NCI-H2227 (cell line): Measurements from ENCODE around the gene TECPR1.

Experiments
- DNase-seq: peaks from one replicate; lab custom pipeline; 2025; ENCODE audit not compliant: unreplicated experiment; lab: John Stamatoyannopoulos, UW

Gene TECPR1

DNA sequence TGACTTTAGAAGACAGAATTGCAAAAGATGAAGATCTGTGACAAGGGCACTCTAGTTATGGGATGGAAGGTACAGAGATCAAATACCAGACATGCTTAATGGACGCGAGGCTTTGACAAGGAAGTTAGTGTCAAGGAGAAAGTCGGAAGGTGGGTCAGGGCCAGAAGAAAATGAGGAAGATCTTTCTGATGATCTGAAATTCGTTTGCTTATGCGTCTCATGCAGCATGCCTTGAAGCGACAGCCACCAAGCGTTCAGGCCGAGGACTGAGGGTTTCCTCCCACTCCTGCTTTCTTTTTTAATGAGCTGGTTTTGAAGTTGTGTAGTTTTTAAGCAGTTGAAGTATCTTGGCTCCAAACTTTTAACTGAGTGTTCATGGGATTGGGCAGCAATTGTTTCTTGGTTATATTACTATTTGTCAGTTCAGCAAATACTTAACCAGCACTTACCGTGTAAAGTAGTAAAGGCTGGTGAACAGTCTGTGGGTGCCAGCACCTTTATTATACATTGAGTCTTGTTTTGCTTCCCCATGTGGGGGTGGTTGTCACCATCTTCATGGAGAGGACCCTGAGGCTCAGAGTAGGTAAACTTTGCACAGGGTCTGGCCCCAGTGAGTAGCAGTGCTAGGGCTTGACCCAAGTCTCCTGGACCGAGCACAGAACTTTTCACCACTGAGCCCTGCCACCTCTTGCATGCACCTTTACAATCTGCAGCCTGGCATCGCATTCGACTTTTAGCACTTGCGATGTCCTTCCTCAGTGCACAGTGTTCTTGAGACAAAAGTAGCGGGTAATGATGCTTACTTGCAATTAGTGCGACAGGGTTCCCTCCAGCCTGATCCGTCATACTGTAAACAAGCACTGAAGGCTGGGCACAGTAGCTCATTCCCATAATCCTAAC lies 55.1 kb downstream of the TECPR1 start:
- no peak for DNase-seq

DNA sequence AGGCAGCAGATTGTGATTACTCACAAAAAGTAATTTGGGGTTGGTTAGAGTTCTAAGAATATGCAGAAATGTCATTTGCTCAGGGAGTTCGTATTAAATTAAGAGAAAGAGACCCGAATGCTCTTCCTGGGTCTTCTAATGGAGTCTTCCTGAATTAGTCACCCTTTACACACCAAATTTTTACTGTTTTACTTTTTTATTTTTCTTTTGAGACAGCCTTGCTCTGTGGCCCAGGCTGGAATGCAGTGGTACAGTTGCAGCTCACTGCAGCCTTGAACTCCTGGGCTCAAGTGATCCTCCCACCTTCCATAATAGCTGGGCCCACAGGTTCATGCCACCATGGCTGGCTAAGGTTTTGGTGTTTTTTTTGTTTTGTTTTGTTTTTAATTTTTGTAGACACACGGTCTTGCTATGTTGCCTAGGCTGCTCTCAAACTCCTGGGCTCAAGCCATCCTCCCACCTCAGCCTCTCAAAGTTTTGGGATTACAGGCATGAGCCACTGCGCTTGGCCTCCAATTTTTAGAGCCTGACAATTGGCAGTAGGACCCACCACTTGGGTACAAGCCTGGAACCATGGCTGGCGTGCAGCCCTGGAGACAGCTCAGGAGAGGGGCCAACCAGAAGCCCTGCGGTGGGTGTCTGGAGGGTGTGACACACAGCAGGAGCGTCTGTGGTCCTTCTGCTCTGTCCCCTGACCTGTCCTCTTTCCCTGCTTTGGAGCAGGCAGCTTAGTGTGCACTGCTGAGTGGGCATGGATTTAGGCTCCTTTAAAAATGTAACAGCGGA lies 57.2 kb downstream of the TECPR1 start:
- DNase-seq = no peak

DNA sequence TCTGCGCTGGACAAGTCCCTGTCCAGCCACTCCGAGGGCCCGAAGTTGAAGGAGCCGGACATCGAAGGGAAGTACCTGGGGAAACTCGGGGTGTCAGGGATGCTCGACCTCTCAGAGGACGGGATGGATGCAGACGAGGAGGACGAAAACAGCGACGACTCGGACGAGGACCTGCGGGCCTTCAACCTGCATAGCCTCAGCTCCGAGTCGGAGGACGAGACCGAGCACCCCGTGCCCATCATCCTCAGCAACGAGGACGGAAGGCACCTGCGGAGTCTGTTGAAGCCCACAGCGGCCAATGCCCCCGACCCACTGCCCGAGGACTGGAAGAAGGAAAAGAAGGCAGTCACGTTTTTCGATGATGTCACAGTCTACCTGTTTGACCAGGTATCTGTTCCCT lies 57.8 kb downstream of the TECPR1 start:
- no peak for DNase-seq

- no peak for DNase-seq
Observed at GRCh38 chr7:98193474-98194180, 58.4 kb downstream of the TECPR1 start.

DNA sequence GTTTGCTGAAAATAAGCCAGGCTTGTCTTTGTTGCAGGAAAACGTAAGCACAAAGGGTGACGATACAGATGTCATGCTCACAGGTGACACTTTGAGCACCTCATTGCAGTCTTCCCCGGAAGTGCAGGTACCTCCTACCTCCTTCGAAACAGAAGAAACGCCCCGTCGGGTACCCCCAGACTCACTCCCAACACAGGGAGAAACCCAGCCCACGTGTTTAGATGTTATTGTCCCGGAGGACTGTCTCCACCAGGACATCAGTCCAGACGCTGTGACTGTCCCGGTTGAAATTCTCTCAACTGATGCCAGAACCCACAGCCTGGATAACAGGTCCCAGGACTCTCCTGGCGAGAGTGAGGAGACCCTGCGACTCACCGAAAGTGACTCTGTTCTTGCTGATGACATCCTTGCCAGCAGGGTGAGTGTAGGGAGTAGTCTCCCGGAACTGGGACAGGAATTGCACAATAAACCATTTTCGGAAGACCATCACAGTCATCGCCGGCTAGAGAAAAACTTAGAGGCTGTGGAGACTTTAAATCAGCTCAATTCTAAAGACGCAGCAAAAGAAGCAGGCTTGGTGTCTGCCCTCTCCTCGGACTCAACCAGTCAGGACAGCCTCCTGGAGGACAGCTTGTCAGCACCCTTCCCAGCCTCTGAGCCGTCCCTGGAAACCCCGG lies 59.1 kb downstream of the TECPR1 start:
- no peak for DNase-seq

GRCh38 chr7:98191668-98192431 lies 60.2 kb downstream of the TECPR1 start:
- no peak for DNase-seq

DNA sequence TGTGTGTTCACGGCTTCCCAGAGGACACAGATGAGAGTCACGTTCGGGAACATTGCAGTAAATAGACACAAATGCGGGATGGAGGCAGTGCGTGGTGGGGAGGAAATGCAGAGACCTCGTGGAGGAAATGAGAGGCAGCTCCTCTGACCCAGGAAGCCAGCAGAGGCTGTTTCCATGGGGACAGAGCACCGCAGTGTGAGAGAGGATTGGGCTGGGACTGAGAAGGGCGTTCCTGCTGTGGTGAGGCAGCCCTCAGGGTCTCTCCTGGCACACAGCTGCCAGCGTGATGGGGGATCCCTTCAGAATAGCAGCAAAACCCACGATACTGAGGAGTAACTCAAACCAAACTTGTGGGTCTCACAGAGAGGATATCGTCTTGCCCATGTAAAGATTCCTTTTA lies 62.5 kb downstream of the TECPR1 start:
- DNase-seq = no peak

DNA sequence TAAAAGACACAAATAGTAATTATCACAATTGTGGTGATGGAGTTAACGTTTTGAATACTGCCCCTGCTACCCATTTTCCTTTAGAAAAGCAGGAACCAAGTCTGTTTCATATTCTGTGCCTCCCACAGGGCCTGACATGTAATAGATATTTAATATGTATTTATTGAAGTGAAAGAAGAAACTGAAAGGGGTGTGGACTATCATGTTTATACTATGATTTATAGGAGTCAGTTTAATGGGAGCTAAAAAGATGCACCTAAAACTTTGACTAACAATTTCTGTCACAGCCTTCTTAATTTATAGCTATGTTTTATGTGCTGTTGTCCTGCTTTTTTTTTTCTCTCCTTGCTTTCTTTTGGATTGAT lies 64.9 kb downstream of the TECPR1 start:
- DNase-seq = no peak

DNA sequence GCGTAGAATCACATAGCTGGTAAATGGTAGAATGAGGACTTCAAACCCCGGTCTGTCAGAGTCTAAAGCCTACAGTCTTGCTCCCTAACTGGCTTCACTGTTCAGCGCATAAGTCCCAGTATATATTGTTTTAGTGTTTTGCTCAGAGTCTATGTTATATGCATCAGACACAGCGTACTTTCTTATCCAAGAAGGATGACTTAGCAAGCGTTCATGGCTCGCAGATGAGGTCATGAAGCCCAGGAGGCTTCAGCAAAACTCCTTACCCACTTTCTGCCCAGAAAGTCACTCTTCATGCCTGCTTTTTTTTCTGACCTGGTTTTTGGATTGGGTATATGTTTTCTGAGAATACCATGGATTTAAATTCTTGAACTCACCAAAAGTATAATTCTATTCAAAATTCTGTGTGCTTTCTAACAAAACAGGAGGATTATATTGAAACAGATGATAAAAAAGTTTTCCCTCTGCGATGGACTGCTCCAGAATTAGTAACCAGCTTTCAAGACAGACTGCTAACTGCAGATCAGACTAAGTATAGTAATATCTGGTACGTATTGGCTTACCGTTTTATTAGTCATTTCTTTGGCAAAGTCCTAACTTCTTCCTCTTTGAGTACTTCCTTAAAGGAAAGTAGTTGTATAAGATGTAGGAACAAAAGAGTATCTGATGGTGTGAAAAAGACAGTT lies 65.4 kb downstream of the TECPR1 start:
- no peak for DNase-seq

DNA sequence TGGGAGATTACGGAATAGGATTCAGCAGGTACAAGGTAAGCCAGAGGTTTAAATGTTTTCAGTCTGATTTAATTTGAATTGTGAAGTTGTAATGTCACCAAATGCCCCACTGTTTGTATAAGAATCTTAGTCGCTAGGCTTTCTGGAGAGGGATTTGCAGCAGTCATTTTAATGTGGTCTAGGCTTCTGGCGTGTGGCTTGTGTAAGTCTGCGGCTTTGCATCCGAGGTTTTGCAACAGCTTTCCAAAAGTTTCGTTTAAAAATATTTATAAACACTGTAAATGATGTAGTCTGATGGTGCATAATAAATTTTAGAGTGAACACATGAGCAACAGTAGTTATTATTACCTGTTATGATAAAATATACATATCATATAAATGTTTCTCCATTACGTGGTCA lies 66.9 kb downstream of the TECPR1 start:
- no peak for DNase-seq

GRCh38 chr7:98180751-98181150 lies 71.3 kb downstream of the TECPR1 start:
- DNase-seq = no peak

GRCh38 chr7:98178762-98179490 lies 73.1 kb downstream of the TECPR1 start:
- DNase-seq = no peak

DNA sequence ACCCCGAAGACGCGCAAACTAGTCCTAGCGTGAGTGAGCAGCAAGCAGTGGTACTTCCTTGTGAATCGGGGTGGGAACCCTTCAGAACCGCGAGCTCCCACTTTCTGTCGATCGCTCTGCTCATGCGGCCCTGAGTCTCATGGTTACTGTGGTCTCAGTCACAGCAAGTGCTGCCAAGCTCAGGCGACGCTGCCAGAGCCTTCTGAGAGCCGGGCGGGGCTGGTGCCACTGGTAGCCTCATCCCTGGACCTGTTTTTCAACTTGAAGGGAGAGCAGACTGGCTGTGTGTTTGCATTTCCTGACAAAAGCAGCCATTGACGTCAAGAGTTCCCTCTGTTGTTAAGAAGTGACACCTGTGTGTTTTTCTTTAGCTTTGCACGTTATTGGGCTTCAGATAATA lies 73.7 kb downstream of the TECPR1 start:
- DNase-seq = no peak

GRCh38 chr7:98177553-98177952 lies 74.5 kb downstream of the TECPR1 start:
- no peak for DNase-seq

GRCh38 chr7:98175260-98175940 lies 76.6 kb downstream of the TECPR1 start:
- no peak for DNase-seq

DNA sequence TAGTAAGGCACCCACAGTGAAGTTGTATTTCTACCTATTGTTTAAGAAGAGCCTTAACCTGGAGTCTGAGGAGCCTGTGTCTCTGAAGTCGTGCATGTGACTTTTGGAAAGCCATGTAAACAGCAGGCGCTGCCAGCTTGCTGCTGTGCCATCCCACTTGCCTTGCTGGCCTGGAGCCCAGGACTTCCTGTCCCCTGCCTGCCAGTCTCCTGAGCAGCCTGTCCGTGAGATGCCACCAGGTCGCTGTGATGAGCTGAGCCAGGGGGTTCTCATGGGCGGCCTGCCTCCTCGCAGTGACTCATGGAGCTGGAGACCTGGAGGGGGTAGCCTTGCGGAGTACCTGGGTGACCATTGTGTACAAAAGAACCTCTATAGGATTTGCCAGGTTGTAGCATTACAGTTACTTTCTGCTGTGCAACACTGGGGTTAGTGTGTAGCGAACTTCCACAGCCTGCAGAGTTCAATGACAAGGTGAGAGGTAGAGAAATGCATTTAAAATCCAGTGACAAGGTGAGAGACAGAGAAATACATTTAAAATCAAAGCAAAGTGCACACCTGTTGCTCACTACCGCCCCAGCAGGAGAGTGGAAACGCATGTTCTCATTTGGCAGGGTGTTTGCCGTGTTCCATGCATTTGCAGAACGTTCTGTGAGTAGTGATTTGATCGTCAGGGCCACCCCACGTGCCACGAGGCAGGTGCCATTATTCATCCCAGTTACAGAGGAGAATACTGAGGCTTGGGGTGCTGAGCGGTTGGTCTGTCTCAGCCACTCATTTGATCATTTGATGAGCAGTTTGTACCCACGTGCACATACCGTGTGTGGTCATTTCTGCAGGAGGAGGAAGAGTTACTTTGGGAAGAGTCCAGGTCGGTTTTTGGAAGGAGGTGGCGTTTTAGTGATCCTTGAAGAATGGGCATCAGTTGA lies 77.4 kb downstream of the TECPR1 start:
- no peak for DNase-seq

- no peak for DNase-seq
Observed at GRCh38 chr7:98171449-98171848, 80.6 kb downstream of the TECPR1 start.

- no peak for DNase-seq
Observed at GRCh38 chr7:98170966-98171365, 81.1 kb downstream of the TECPR1 start.
